Fibroblast of lung (primary cell): ENCODE results near the gene PON3.

Source experiments
- EZH2 ChIP-seq: IDR thresholded peaks from 2 replicates; pipeline ENCODE4 v1.5.1; 2012; ENCODE audit warnings: low read length, control low read depth, mild to moderate bottlenecking; ENCODE audit errors: missing control alignments
- TF ChIP-seq, protein P1 (sequence below), 2 donors: IDR thresholded peaks in 1 of 2; conservative IDR thresholded peaks in 1 of 2; 1 replicate in 1 of 2; 2 replicates in 1 of 2; pipeline ENCODE4 v1.5.1; 2011 to 2012; ENCODE audit warnings: low read length in 2 of 2, control low read depth in 1 of 2, inconsistent platforms in 1 of 2, low read depth in 1 of 2, mild to moderate bottlenecking in 1 of 2

GRCh38 chr7:95357623-95358022 is 38.6 kb downstream of the PON3 start:
- TF ChIP-seq EZH2 = no peak
- TF ChIP-seq, protein P1, sequence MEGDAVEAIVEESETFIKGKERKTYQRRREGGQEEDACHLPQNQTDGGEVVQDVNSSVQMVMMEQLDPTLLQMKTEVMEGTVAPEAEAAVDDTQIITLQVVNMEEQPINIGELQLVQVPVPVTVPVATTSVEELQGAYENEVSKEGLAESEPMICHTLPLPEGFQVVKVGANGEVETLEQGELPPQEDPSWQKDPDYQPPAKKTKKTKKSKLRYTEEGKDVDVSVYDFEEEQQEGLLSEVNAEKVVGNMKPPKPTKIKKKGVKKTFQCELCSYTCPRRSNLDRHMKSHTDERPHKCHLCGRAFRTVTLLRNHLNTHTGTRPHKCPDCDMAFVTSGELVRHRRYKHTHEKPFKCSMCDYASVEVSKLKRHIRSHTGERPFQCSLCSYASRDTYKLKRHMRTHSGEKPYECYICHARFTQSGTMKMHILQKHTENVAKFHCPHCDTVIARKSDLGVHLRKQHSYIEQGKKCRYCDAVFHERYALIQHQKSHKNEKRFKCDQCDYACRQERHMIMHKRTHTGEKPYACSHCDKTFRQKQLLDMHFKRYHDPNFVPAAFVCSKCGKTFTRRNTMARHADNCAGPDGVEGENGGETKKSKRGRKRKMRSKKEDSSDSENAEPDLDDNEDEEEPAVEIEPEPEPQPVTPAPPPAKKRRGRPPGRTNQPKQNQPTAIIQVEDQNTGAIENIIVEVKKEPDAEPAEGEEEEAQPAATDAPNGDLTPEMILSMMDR (conservative IDR thresholded peaks at IDR 0.05 in 1 of 2, IDR thresholded peaks at IDR 0.05 in 1 of 2; ENCODE audit: low read depth in 1 of 2, low read length in 2 of 2) = peak in 1 of 2 donors; percentile 30
